ENCODE measurements around the gene CXCL1. TPM values are rescaled to one million over a fixed set of nuclear protein-coding genes. Genes with fewer than 3 reads are reported as not detected.

CXCL1 gene
- total RNA-seq, 1 experiment from 2014 or later, result 0.45 TPM

DNA sequence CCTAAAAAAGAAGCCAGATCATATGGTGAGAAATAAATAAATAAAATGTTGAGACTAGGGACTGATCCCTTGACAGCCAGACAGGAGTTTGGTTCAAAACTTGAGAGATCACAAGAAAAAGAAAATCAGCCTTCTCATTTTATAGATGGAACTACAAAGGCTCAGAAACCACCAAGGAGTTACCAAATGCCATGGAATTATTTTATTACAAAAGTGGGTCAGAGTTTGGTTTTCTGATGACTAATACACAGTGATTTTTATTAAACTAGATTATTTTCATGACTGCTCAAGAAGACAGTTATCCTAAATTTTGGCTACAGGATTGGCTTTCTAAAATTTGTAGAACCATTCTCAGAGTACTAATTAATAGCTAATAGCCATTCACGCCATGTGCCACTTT, 6.2 kb downstream of the CXCL1 start:
- ChIA-PET POLR2A (ENCODE audit: low non-redundant PET) (no interaction called here), CTCF (no interaction called here)
- H3K9me3 ChIP-seq (ENCODE audit: low read depth, low read length, poor library complexity, severe bottlenecking), result no peaks in the 10 kb centered on the region
- no peaks in the 10 kb centered on the region for H3K4me1 ChIP-seq (ENCODE audit: insufficient read depth, low read length, poor library complexity, severe bottlenecking)
- TF ChIP-seq CTCF (conservative IDR thresholded peaks at IDR 0.05; ENCODE audit: low read depth, low read length) (no peak), EZH2 (IDR thresholded peaks at IDR 0.05; ENCODE audit: borderline replicate concordance, low read depth, low read length, poor library complexity, severe bottlenecking) (no peak)
- DNase-seq (ENCODE audit: low spot score), result no peak
- intact Hi-C loops (cut with micrococcal nuclease; ENCODE audit: unreplicated experiment), result no loop called here
- H3K27ac ChIP-seq (ENCODE audit: low read depth, low read length, poor library complexity, severe bottlenecking), result no peak overlapping the region
- no peaks in the 10 kb centered on the region for H3K27me3 ChIP-seq (replicated peaks; ENCODE audit: insufficient read depth, low read depth, low read length, poor library complexity)
- BruUV-seq (replicated peaks), result no TSS peak
- no peaks in the 10 kb centered on the region for H3K36me3 ChIP-seq (ENCODE audit: insufficient read depth, low read length, poor library complexity, severe bottlenecking)
- H3K4me3 ChIP-seq (ENCODE audit: low read depth, low read length, poor library complexity, severe bottlenecking), result no peak overlapping the region

DNA sequence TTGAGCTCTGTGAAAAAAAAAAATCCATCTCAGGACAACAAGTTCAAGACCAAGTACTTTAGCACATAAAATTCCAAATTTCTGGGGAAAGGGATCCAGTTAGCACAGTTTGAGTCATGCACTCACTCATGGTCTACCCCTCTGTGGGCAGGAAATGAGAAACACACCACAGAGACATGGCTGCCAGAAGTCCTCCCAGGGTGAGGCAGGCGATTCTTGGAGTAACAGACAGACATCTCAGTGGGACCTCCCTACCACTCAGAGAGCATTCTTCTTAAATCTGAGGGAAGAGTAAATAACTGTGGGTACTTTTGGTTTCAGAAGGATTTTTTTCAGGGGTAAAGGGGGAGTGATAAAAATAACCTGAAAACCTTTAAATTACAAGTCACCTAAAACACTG, 14.1 kb downstream of the CXCL1 start:
- BruUV-seq (replicated peaks), result no TSS peak
- DNase-seq (ENCODE audit: low spot score), result peak; percentile 57
- ChIA-PET CTCF (no interaction called here), POLR2A (ENCODE audit: low non-redundant PET) (interaction anchor here (0.5 kb wide), 1 partner anchor 308 kb away, joined by 3 read pairs; no protein-coding TSS in a partner anchor)
- no peak for TF ChIP-seq CTCF (conservative IDR thresholded peaks at IDR 0.05; ENCODE audit: low read depth, low read length)
- no peak for TF ChIP-seq EZH2 (IDR thresholded peaks at IDR 0.05; ENCODE audit: borderline replicate concordance, low read depth, low read length, poor library complexity, severe bottlenecking)
- Histone ChIP-seq H3K27me3 (replicated peaks; ENCODE audit: insufficient read depth, low read depth, low read length, poor library complexity) (no peaks in the 10 kb centered on the region), H3K27ac (ENCODE audit: low read depth, low read length, poor library complexity, severe bottlenecking) (no peak overlapping the region), H3K36me3 (ENCODE audit: insufficient read depth, low read length, poor library complexity, severe bottlenecking) (no peaks in the 10 kb centered on the region), H3K4me3 (ENCODE audit: low read depth, low read length, poor library complexity, severe bottlenecking) (no peak overlapping the region), H3K4me1 (ENCODE audit: insufficient read depth, low read length, poor library complexity, severe bottlenecking) (peaks cover 28% of the 10 kb centered on the region), H3K9me3 (ENCODE audit: low read depth, low read length, poor library complexity, severe bottlenecking) (no peaks in the 10 kb centered on the region)
- intact Hi-C loops (cut with micrococcal nuclease; ENCODE audit: unreplicated experiment), result no loop called here

DNA sequence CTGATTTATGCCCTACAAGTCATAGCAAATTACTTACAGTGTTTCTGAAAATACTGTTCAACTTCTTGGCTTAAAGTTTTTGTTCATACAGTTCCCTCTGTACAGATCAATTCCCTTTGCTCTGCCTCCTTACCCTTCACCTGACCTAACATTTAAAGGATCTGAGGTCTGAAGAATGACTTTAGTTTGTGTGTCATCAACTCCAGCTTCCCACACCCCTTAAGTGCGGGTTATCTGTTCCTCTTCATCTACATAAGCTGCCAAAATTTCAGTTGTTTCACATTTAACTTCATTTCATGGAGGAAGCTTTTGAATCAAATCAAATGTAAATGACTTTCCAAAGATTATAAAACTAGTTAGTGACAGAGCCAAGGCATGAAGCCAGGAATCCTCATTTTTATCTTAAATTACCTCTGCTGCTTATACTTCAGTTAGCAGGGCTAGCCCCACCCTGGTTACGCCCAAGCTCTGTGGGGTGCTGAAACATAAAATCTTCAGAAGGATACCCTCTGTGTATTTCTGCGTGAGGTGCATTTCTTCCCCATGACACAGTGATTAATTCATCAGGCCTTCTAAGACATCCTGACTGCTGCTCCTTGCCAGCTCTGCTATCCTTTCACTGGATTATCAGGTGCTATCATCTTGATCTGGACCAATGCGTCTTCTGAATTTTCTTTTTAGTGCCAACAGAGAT, 16.5 kb downstream of the CXCL1 start:
- Histone ChIP-seq H3K9me3 (ENCODE audit: low read depth, low read length, poor library complexity, severe bottlenecking) (no peaks in the 10 kb centered on the region), H3K27ac (ENCODE audit: low read depth, low read length, poor library complexity, severe bottlenecking) (no peak overlapping the region), H3K36me3 (ENCODE audit: insufficient read depth, low read length, poor library complexity, severe bottlenecking) (no peaks in the 10 kb centered on the region), H3K4me3 (ENCODE audit: low read depth, low read length, poor library complexity, severe bottlenecking) (no peak overlapping the region), H3K4me1 (ENCODE audit: insufficient read depth, low read length, poor library complexity, severe bottlenecking) (peaks cover 25% of the 10 kb centered on the region), H3K27me3 (replicated peaks; ENCODE audit: insufficient read depth, low read depth, low read length, poor library complexity) (no peaks in the 10 kb centered on the region)
- intact Hi-C loops (cut with micrococcal nuclease; ENCODE audit: unreplicated experiment), result no loop called here
- DNase-seq (ENCODE audit: low spot score), result peak; percentile 74
- ChIA-PET POLR2A (ENCODE audit: low non-redundant PET) (no interaction called here), CTCF (no interaction called here)
- no peak for TF ChIP-seq CTCF (conservative IDR thresholded peaks at IDR 0.05; ENCODE audit: low read depth, low read length)
- TF ChIP-seq EZH2 (IDR thresholded peaks at IDR 0.05; ENCODE audit: borderline replicate concordance, low read depth, low read length, poor library complexity, severe bottlenecking), result no peak
- BruUV-seq (replicated peaks), result no TSS peak
